GM18519 (cell line): ENCODE results near the gene ZNF141.
"Not testable (repeated sequence)": the region's sequence is repeated elsewhere in the genome, so short reads cannot be mapped to it uniquely, and the experiment has no call there.

ENCODE experiments used
- ATAC-seq: cut with Tn5 transposase; IDR thresholded peaks from one replicate; pipeline ENCODE4 v1.9.1; 2021; ENCODE audit warnings: mild to moderate bottlenecking, moderate library complexity; ENCODE audit not compliant: unreplicated experiment, low FRiP score

The ZNF141 gene

GRCh38 chr4:337143-337931, at the start of gene ZNF141:
Gene ZNF141, plus strand, starts transcription at chr4:337814. Its CDS starts 170 bp downstream, at chr4:337984.
- peak; percentile 95 for ATAC-seq

DNA sequence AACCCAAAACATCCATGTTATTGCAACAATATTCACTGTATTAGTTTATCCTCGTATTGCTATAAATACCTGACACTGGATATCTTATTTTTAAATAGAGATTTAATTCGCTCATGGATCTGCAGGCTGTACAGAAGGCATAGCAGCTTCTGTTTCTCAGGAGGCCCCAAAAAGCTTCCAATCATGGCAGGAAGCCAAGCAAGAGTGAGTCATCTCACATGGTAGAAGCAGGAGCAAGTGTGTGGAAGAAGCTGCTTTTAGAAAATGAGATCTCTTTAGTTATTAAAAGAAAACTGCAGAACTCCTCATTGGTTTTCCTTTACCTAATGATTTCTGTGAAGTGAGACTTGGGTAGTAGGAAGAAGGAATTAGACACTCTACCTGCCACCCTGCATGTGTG, 48.7 kb upstream of the ZNF141 start:
- no peak for ATAC-seq

GRCh38 chr4:294732-295131, 42.9 kb upstream of the ZNF141 start:
- ATAC-seq: no peak

DNA sequence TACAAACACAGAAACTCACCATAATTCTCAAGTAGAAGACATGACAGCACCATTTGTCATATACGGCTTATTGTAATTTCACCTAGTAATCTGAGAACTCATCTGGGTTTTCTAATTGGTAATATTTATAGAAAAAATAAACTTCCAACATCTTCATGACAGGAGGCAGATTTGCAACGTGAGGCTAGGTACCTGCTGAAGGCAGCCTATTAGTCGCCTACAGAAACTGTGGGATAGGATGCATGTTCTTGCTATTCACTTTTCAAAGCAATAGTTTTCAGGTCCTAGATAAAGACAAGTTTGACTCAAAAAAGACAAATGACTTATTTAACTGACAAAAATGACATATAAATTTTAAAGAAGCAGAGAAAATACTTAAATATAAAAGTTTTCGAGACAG, 35.2 kb upstream of the ZNF141 start:
- ATAC-seq: no peak

DNA sequence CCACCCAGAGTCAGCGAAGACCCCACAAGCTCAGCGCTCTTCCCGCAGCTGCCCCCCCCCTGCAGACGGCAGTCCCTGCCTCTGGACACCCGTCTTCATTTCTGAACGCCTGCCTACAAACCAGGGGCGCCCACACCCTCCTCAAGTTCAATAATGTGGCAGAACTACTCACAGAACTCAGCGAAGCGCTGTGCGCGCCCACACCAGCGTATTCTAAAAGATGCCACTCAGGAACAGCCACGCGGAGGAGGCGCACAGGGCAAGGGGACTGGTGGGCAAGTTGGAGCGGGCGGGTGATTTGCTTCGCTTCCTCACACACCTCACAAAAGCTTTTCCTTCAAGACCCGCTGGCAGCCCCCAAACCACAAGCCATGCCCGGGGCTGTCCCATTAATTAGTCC, 33.1 kb upstream of the ZNF141 start:
- not testable (repeated sequence) for ATAC-seq

GRCh38 chr4:304969-305680, 32.5 kb upstream of the ZNF141 start, which contains the start of gene ZNF732:
Gene ZNF732, minus strand, starts transcription at chr4:305474. Its CDS starts 164 bp downstream, at chr4:305310.
- ATAC-seq: no peak

GRCh38 chr4:306551-306961, 31.1 kb upstream of the ZNF141 start:
- no peak for ATAC-seq

- no peak for ATAC-seq
Observed at GRCh38 chr4:309807-310206, 27.8 kb upstream of the ZNF141 start.

DNA sequence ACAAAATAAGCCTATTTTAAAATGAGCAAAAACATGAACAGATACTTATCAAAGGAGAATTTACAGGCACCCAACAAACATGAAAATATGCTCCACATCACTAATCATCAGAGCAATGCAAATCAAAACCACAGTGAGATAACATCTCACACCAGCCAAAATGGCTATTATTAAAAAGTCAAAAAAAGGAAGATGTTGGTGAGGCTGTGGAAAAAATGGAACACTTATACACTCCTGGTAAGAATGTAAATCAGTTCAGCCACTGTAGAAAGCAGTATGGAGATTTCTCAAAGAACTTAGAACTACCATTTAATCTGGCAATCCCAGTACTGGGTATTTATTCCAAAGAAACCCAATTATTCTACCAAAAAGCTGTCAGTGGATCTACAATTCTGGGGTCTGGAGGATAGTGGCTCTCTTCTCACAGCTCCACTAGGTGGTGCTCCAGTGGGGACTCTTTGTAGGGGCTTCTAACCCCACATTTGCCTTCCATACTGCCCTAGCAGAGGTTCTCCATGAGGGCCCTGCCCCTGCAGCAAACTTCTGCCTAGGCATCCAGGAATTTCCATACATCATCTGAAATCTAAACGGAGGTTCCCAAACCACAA, 23.2 kb upstream of the ZNF141 start:
- ATAC-seq: no peak

DNA sequence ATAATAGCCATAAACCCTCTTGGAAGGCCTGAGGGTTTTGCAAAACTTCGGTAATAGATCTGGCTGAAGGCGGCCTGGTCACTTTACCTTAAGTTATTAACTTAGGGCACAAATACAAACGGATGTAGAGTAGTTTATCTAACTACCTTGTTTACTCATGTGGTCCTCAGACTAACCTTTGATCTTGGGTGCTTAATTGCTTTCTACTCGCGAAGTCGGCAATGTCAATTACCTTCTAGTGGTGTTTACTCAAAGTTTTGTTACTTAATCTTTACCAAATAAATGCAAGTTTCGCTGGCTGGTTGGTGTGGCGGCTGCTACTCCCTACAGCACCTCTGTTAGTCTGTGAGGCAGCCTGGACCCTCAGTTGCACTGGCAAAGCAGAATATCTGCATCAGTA, 8.9 kb upstream of the ZNF141 start:
- ATAC-seq: no peak

DNA sequence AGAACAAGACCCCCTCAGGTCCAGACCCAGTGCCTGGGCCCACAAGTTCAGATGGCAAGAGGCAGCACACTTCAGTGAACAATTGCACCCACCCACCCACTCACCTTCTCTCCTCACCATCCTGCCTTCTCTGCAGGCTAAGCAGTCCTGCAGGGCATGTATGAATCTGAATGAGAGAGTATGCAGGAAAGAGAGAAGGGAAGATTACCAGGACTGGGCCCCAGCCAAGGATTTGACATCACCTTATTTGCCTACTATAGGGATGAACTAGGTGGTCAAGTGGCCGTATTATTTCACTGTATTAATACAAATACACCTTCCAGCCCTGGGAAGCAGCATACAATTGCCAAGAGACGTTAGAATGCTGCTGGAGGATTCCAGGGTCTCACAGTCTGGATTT, 2.1 kb upstream of the ZNF141 start:
- ATAC-seq: no peak

- ATAC-seq: no peak
Observed at GRCh38 chr4:336099-336892, 1.3 kb upstream of the ZNF141 start.

DNA sequence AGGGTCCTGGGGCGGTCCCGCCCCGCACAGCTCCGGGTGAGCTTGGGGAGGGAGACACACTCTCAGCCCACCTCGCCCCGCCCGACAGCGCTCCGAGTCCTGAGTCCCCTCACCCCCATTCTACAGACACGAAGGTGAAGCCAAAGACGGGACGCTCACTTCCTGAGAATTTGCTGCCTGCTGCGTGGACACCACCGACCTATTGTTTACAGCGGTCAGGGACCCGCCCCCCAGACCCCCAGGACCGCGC, 796 bp upstream of the ZNF141 start:
- no peak for ATAC-seq

GRCh38 chr4:337932-338758, 531 bp downstream of the ZNF141 start:
- peak; percentile 8 for ATAC-seq

GRCh38 chr4:338759-339097, 1.1 kb downstream of the ZNF141 start:
- ATAC-seq: no peak

- ATAC-seq: no peak
Observed at GRCh38 chr4:340011-340410, 2.4 kb downstream of the ZNF141 start.

DNA sequence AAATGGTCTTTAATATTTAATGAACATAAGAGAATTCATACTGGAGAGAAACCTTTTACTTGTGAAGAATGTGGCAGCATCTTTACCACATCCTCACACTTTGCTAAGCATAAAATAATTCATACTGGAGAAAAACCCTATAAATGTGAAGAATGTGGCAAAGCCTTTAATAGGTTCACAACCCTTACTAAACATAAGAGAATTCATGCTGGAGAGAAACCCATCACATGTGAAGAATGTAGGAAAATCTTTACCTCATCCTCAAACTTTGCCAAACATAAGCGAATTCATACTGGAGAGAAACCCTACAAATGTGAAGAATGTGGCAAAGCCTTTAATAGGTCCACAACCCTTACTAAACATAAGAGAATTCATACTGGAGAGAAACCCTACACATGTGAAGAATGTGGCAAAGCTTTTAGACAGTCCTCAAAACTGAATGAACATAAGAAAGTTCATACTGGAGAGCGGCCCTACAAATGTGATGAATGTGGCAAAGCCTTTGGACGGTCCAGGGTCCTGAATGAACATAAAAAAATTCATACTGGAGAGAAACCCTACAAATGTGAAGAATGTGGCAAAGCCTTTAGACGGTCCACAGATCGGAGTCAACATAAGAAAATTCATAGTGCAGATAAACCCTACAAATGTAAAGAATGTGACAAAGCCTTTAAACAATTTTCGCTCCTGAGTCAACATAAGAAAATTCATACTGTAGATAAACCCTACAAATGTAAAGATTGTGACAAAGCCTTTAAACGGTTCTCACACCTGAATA, 35.6 kb downstream of the ZNF141 start:
- ATAC-seq: no peak

DNA sequence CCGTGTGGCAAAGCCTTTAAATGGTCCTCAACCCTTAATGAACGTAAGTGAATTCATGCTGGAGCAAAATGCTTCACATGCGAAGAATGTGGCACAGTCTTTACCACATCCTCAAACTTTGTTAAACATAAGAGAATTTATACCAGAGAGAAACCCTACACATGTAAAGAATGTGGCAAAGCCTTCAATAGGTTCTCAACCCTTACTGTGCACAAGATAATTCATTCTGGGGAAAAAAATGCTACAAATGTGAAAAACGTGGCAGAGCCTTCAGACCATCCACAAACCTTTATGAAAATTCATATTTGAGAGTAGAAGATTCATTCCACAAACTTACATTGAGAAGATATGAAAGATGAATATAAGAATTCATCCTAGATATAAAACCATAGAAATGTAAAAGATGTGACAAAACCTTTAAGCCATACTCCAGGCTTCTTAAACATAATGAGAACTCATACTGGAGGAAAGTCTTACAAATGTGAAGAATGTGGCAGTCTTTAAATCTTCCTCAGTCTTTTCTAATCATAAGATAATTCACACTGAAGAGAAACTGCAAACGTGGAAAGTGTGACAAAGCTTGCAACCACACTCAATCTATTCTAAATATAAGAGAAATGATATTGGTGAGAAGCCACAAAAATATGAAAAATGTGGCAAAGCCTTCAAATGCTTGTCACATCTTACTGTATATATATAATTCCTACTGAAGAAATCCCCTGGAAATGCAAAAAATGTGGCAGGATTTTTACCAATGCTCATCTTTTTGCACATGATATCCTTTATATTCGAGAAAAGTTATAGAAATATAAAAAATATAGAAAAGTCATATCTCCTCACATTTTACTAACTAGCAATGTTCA, 36.9 kb downstream of the ZNF141 start:
- no peak for ATAC-seq
